ENCODE data around the gene NKAIN2.

NKAIN2 gene

GRCh38 chr6:123808556-123808955 is 4.9 kb downstream of the NKAIN2 start:
- DNase-seq (ENCODE audit: low read depth): no peak

DNA sequence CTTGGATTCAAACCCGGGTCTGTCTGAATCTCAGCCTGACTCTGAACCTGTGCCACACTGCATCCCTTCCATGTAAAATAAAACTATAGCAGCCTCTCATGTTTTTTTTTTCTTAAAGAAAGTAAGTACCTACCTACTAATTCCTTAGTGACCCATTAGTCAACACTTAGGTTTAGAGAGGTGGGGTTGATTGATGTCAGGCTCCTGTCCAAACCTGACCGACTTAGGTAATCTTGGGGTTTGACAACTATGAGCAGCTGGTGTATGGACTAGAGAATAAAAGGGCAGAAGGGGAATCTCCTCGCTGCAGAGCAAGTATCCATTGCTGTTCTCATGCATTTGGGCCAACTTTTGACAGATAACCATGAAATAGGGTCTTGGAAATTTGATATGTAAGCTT is 6.5 kb downstream of the NKAIN2 start:
- DNase-seq (ENCODE audit: low read depth): no peak

DNA sequence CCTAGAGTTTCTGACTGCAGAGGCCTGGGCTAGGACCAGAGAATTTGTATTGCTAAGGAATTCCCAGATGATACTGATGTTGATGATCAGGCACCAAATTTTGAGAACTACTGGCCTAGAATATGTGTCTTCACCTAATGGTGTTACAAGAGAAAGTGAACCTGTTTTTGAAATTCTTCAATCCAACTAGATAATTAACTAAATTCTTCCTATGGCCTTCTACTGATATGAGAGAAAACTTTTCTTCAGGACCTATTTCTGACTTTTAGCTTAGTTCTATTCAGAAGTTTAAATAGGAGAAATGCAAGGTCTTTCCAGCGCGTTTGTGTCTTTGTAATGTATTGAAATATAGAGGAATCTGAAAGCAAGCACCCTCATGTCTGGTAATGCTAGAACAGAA is 7.3 kb downstream of the NKAIN2 start:
- no peak for DNase-seq (ENCODE audit: low read depth)

DNA sequence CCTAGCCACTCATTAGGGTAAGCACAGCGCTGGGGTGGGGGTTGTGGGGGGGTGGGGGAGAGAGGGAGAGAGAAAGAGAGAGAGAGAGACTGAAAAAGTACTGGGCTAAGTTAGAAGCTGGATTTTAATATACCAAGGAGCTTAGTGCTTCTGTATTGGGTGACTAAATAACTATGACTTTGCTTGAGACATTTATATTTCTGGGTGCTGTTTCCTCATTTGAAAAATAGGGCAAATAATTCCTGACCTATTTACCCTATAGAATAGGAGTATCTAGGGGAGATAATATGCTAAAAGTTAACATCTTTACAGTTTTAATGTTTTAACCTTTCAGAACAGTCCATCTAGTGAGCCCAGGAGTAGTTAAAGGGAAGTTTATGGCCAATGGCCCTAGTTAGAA is 7.7 kb downstream of the NKAIN2 start:
- DNase-seq (ENCODE audit: low read depth): no peak

DNA sequence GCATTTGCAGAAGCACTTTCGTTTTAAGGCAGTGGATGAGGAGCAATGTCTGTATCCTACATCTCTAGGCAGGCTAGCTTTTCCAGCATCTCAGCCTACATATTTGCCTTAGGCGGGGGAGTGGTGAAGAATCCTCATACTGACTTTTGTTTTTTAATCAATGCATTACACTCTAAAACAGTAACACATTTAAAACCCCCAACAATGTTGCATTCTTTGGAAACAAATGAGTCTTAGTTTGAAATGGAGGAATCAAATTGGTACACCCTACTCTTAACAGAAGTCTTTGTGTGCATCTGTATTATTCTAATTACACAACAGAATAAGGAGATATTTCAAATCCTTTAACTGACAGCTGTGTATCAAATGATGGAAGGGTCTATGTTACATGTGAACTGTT is 9.0 kb downstream of the NKAIN2 start:
- DNase-seq (ENCODE audit: low read depth): no peak

GRCh38 chr6:123821112-123821511 is 17.4 kb downstream of the NKAIN2 start:
- DNase-seq (ENCODE audit: low read depth): no peak

- peak; percentile 71 for DNase-seq (ENCODE audit: low read depth)
Measured at GRCh38 chr6:123829302-123829953, 25.8 kb downstream of the NKAIN2 start.

DNA sequence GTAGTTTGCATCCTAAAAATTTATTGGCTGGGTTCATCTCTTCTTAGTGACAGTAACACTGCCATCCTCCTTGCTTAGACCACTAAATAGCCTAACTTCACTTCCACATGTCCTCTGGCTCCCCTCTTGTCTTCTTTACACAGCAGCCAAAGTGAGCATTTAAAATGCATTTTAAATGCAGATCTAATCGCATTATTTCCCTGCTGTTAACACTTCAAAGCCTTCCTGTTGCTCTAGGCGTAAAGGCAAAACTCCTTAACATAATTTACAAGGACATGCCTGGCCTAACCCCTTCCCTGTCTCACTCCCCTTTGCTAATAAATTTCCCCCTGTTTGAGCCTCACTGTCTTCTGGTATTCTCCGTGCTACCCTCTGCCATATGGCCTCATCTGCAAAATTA is 26.5 kb downstream of the NKAIN2 start:
- no peak for DNase-seq (ENCODE audit: low read depth)

- no peak for DNase-seq (ENCODE audit: low read depth)
Measured at GRCh38 chr6:123838505-123839234, 35.0 kb downstream of the NKAIN2 start.

DNA sequence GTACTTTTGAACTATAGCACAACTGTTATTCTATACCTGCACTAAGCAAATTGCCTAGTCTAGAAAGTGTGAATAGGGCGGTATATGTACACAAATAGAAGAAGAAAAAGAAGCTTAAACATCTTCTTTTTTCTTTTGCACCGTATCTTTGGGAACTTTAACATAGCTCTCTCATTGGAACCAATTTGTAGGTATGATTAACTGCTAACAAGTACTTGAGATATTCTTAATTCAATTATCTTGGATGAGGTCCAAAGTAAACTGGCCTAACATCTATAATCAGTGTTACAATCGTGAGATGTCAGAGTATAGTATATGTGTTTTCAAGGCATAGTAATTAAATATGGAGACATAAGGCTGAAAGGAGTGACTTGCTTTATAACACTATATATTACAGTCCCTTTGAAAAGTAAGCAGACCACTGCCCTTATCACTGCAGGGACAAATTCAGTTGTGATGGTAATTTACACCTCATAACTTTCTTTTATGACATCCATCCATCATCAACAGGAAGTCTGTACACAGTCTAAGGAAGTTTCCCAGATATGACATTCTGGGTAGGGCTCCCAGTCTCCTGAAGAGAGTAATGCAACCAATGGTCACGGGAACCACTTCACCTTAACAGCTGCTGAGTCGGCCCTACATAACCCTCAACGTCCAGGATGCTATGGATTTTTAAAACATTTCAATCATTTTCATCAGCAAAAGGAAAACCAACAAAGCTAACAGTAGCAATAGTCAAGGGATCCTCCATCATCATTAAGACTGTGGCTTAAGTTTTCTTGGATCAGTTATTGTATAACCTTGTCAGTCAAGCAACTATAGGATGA is 37.6 kb downstream of the NKAIN2 start:
- no peak for DNase-seq (ENCODE audit: low read depth)

DNA sequence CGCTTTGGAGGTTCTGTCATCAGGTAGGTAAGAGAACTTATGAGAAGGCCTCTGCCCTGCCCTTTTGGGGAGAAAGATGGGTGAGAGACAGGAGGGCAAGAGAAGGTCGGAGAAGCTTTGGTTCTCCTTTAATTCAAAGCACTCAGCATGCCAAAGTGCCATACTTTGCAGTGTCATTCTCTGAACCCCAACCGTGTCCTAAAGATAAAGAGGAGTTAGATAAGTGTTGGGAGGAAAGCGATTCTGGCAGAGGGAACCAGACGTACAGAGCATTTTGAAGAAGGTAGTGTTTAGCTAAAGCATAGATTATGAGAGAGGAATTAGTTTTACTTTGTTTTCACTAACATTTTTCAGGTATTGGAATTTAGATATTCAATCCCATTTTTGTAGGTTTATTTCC is 40.3 kb downstream of the NKAIN2 start:
- DNase-seq (ENCODE audit: low read depth): no peak

DNA sequence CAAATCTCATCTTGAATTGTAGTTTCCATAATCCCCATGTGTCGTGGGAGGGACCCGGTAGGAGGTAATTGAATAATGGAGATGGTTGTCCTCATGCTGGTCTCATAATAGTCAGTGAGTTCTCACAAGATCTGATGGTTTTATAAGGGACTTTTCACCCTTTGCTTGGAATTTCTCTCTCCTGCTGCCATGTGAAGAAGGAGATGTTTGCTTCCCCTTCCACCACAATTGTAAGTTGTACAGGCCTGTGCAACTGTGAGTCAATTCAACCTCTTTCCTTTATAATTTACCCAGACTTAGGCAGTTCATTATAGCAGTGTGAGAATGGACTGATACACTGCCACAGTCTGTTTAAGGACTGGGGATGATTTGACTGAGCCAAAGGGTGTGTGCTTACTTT is 44.7 kb downstream of the NKAIN2 start:
- DNase-seq (ENCODE audit: low read depth): no peak

DNA sequence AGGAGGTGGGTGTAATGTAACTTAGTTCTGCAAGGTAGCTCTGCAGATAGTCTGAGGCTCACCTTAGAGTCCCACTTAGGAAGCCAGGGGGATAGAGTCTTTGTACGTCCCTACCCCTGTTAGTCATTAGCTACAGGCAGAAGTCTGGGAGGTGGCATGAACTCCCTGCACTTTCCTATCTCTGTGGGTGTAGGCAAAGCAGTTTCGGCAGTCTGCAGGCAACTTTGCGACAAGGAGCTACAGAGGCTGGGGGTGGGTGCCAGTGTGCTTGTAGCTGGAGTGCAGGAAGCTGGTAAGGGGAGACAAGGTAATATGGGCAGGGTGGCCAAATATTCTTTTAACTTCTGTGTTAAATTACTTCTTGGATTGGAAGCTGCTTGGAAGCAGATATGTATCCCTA is 45.7 kb downstream of the NKAIN2 start:
- no peak for DNase-seq (ENCODE audit: low read depth)

DNA sequence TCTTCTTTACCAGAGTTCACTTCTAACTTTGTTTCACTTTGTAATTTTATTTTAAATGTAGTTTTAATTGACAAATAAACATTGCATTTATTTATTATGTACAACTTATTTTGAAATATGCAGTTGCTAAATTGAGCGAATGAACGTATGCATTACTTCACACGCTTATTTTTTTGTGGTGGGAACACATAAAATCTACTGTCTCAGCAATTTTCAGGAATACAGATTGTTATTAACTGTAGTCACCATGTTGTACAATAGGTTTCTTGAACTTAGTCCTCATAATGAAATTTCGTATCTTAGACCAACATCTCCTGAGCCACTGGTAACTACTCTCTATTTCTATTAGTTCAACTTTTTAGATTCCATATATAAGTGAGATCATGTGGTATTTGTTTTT is 46.9 kb downstream of the NKAIN2 start:
- DNase-seq (ENCODE audit: low read depth): no peak

DNA sequence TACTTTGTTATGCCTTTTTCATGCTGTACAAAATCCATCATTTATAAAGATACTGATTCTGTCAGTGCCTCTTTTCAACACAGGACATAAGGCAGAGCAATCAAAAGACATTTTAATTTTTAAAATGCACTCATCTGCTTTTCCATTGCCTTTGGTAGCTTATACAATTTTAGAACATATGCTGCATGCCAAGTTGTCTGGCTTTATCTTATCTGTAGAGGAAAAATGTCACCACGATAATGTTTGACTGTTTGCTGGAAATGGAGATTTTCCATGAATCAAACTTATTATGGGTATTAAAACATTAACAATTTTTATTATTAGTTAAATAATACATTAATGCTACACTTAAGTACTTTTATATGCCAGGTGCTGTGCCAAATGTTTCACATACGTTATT is 50.5 kb downstream of the NKAIN2 start:
- no peak for DNase-seq (ENCODE audit: low read depth)

GRCh38 chr6:123855506-123855905 is 51.8 kb downstream of the NKAIN2 start:
- DNase-seq (ENCODE audit: low read depth): no peak

- DNase-seq (ENCODE audit: low read depth): no peak
Measured at GRCh38 chr6:123859291-123859690, 55.6 kb downstream of the NKAIN2 start.

GRCh38 chr6:123869334-123869733 is 65.7 kb downstream of the NKAIN2 start:
- no peak for DNase-seq (ENCODE audit: low read depth)

- no peak for DNase-seq (ENCODE audit: low read depth)
Measured at GRCh38 chr6:123873974-123874373, 70.3 kb downstream of the NKAIN2 start.

- DNase-seq (ENCODE audit: low read depth): no peak
Measured at GRCh38 chr6:123875784-123876183, 72.1 kb downstream of the NKAIN2 start.

GRCh38 chr6:123879749-123880148 is 76.1 kb downstream of the NKAIN2 start:
- no peak for DNase-seq (ENCODE audit: low read depth)

DNA sequence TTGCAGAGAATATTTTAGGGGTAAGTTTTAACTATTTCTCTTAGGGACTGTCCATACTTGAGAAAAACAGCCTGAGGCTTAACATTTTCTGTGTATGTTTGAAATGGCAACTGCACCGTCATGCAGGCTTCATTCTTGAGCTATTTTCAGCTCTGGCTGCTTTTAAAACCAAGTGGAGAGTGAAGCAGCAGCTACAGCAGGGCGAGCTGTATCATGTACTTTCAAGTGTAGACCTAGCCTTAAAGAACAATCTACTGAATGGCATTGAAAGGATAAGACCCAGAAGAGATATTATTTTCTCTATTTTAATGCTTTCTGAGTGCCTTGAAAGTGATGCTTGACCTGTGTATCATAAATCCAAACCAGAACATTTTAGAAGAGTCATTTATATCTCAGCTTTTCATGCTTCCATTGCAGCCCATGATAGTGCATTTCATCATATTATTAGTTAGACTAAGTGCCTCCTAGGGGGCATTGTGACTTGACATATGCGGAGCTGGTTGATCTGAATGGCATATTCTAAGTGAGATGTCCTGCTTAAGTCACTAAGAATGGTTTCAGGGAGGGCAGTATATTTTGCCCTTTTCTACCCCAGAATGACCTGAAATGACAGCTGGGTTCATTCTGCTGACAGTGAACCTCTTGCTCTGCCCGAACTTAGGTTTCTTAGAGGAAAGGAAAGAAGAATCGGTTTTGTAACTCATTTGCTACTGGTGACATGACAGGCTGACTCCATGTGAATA is 85.3 kb downstream of the NKAIN2 start:
- DNase-seq (ENCODE audit: low read depth): no peak

All from iris pigment epithelial cell (primary cell).